Progenitor cell of endocrine pancreas (in vitro differentiated cells): ENCODE data around the gene TMEM164. TPM values are rescaled to one million over a fixed set of nuclear protein-coding genes. Genes with fewer than 3 reads are reported as not detected.
A peak's percentile ranks its signal among the peaks of the same experiment; 100 is the strongest.

Experiments used
- DNase-seq: peaks from one replicate; pipeline ENCODE4 v3.0.0; 2021; ENCODE audit warnings: low spot score; ENCODE audit not compliant: unreplicated experiment
- H3K27ac Mint-ChIP-seq: 2 replicates; pipeline ENCODE4 v1.8.0; 2021; ENCODE audit warnings: mild to moderate bottlenecking, moderate library complexity, mixed read lengths
- H3K27me3 Mint-ChIP-seq: 2 replicates; pipeline ENCODE4 v1.8.0; 2021; ENCODE audit warnings: mixed read lengths
- H3K36me3 Mint-ChIP-seq: 2 replicates; pipeline ENCODE4 v1.8.0; 2022; ENCODE audit warnings: mixed read lengths; ENCODE audit not compliant: insufficient read depth
- H3K4me1 Mint-ChIP-seq: 2 replicates; pipeline ENCODE4 v1.8.0; 2021; ENCODE audit warnings: low read depth, mixed read lengths
- H3K4me3 Mint-ChIP-seq: 2 replicates; pipeline ENCODE4 v1.8.0; 2021; ENCODE audit warnings: low read depth, mild to moderate bottlenecking, moderate library complexity, mixed read lengths
- H3K9me3 Mint-ChIP-seq: 2 replicates; pipeline ENCODE4 v1.8.0; 2021; ENCODE audit warnings: low read depth, mixed read lengths
- CTCF ChIP-seq: fragments of 200-600 bp; sonication (generic); IDR thresholded peaks from one replicate; pipeline ENCODE4 v1.5.0; 2021; ENCODE audit warnings: antibody characterized with exemption, mild to moderate bottlenecking; ENCODE audit not compliant: unreplicated experiment
- total RNA-seq: library from RNA; stranded (reverse); gene quantifications from 2 replicates; pipeline ENCODE4 v1.2.1, GENCODE V29; 2021

Gene TMEM164
- total RNA-seq, 1 donor from 2014 or later = 109 TPM

DNA sequence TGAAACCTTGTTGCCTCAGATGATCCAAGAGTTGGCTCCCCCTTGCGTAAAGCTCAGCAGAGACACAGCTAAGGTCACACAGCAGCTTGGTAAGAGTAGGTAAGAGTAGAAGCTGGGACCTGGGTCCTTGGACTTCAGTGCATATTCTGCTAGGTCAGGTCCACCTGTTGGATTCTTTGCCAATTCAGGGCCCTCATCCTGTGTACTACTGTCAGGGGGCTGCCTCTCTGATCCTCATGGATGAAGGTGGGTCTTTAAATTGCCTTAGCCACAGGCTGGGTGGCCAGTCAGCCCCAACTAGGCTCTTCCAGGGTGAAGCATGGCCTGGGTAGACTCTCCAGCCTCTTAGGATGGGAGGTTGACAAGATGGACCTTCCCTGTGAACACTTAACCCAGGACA, 159.2 kb downstream of the TMEM164 start:
- Mint-ChIP-seq H3K4me1 (no peaks in the 10 kb centered on the region), H3K27me3 (no peaks in the 10 kb centered on the region), H3K36me3 (no peaks in the 10 kb centered on the region), H3K27ac (no peak overlapping the region), H3K9me3 (no peaks in the 10 kb centered on the region), H3K4me3 (no peak overlapping the region)
- TF ChIP-seq CTCF = no peak
- no peak for DNase-seq

DNA sequence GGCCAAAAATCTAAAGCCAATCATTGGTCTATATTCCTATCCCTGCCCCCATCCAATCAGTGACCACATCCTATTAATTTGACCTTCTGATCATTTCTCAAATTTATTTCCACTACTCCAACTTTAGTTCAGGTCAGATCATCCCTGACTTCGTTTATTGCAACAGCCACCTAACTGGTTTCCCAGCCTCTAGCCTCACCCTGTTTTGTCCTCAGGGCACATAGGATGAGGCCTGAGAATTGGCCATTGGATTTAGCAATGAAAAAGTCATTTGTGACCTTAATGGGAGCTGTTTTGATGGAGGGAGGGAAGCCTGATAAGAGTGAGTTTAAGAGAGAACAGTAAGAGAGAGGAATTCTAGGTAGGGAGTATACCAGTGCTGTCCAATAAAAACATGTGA, 160.0 kb downstream of the TMEM164 start:
- no peak for TF ChIP-seq CTCF
- no peak for DNase-seq
- H3K4me1 Mint-ChIP-seq = no peaks in the 10 kb centered on the region
- H3K36me3 Mint-ChIP-seq = no peaks in the 10 kb centered on the region
- H3K27ac Mint-ChIP-seq = no peak overlapping the region
- no peaks in the 10 kb centered on the region for H3K27me3 Mint-ChIP-seq
- no peak overlapping the region for H3K4me3 Mint-ChIP-seq
- H3K9me3 Mint-ChIP-seq = no peaks in the 10 kb centered on the region

DNA sequence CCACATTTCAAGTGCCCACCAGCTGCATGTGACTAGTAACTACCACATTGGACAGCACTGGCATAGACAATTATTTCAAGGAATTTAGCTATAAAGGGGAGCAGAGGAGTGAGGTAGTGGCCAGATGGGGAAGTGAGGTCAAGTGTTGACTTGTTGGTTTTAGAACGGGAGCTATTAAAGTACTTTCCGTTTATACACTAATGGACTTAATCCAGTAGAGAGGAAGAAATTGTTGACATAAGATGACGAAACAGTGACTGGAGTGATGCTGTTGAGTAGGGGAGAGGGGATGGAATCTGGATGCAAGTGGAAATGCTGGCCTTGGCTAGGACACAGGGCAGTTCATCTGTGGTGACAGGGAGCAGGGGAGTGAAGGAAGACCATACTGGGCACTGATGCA, 160.6 kb downstream of the TMEM164 start:
- Mint-ChIP-seq H3K36me3 (no peaks in the 10 kb centered on the region), H3K27ac (no peak overlapping the region), H3K4me1 (no peaks in the 10 kb centered on the region), H3K4me3 (no peak overlapping the region), H3K9me3 (no peaks in the 10 kb centered on the region), H3K27me3 (no peaks in the 10 kb centered on the region)
- no peak for TF ChIP-seq CTCF
- DNase-seq = no peak

- Mint-ChIP-seq H3K4me3 (no peak overlapping the region), H3K27me3 (no peaks in the 10 kb centered on the region), H3K27ac (no peak overlapping the region), H3K36me3 (peaks cover 6% of the 10 kb centered on the region), H3K9me3 (no peaks in the 10 kb centered on the region), H3K4me1 (no peaks in the 10 kb centered on the region)
- peak; percentile 15 for DNase-seq
- peak; percentile 57 for TF ChIP-seq CTCF
Measured at GRCh38 chrX:110167952-110168451, 165.1 kb downstream of the TMEM164 start.

DNA sequence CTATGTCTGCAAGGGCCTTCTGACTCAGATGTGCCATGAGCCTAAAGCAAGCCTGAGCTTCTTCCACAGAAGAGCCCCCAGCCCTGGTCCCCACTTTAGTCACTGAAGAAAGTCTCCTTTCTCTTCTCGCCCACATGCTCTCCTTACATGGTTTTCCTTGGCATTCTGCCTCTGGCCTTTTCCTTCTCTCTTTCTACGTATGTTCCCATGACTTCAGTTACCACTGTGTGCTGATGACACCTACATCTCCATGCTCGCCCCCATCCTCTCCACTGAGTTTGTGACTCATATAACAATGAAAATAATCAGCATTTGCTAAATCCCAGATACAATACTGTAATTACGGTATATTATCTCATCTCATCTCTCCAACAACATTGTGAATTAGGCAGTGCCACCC, 165.7 kb downstream of the TMEM164 start:
- TF ChIP-seq CTCF = no peak
- H3K4me3 Mint-ChIP-seq = no peak overlapping the region
- no peak overlapping the region for H3K27ac Mint-ChIP-seq
- no peak for DNase-seq
- no peaks in the 10 kb centered on the region for H3K9me3 Mint-ChIP-seq
- H3K27me3 Mint-ChIP-seq = no peaks in the 10 kb centered on the region
- peaks cover 7% of the 10 kb centered on the region for H3K36me3 Mint-ChIP-seq
- H3K4me1 Mint-ChIP-seq = no peaks in the 10 kb centered on the region
